HG03439 (cell line): ENCODE measurements around the gene F10.
"Not testable (repeated sequence)": the region's sequence is repeated elsewhere in the genome, so short reads cannot be mapped to it uniquely, and the experiment has no call there.

Experiments
- ATAC-seq: cut with Tn5 transposase; IDR thresholded peaks from one replicate; pipeline ENCODE4 v1.9.1; 2021; ENCODE audit warnings: mild to moderate bottlenecking, moderate library complexity; ENCODE audit not compliant: unreplicated experiment

F10 gene

GRCh38 chr13:113122550-113123225, at the start of gene F10:
F10 (plus strand) TSS chr13:113122799; CDS start chr13:113122856, 57 bp downstream.
- ATAC-seq = no peak

DNA sequence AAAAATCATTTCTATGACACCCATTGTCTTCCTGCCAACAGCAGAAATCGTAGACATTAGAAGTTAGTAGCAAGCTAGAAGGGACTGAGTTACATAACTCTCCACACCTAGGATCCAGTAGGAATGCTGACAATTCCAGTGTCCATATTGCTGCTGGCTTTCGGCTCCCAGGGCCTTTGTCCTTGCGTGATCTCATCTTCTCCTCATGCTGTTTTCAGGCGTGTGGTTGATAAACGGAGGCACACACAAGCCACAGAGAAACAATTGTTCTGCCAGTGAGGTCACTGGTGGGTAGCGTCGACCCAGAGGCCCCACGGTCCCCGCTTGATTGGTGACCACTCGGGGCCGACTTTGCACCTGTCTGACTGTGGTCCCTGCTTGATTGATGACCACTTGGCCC, 48.7 kb upstream of the F10 start:
- ATAC-seq = no peak

- no peak for ATAC-seq
Measured at GRCh38 chr13:113074401-113074800, 48.2 kb upstream of the F10 start.

GRCh38 chr13:113074876-113075275, 47.7 kb upstream of the F10 start:
- ATAC-seq = no peak

GRCh38 chr13:113075711-113076110, 46.9 kb upstream of the F10 start:
- ATAC-seq = no peak

GRCh38 chr13:113076681-113077401, 45.8 kb upstream of the F10 start:
- no peak for ATAC-seq

- ATAC-seq = no peak
Measured at GRCh38 chr13:113077566-113077952, 45.0 kb upstream of the F10 start.

- no peak for ATAC-seq
Measured at GRCh38 chr13:113077953-113078901, 44.4 kb upstream of the F10 start.

- no peak for ATAC-seq
Measured at GRCh38 chr13:113078902-113079780, 43.5 kb upstream of the F10 start.

DNA sequence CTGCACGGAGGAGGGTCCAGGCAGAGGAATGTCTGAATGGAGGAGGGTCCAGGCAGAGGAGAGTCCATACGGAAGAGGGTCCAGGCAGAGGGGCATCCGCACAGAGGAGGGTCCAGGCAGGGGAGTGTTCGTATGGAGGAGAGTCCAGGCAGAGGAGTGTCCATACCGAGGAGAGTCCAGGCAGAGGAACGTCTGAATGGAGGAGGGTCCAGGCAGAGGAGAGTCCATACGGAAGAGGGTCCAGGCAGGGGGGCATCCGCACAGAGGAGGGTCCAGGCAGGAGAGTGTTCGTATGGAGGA, 42.9 kb upstream of the F10 start:
- not testable (repeated sequence) for ATAC-seq

GRCh38 chr13:113080361-113080831, 42.2 kb upstream of the F10 start:
- ATAC-seq = no peak

DNA sequence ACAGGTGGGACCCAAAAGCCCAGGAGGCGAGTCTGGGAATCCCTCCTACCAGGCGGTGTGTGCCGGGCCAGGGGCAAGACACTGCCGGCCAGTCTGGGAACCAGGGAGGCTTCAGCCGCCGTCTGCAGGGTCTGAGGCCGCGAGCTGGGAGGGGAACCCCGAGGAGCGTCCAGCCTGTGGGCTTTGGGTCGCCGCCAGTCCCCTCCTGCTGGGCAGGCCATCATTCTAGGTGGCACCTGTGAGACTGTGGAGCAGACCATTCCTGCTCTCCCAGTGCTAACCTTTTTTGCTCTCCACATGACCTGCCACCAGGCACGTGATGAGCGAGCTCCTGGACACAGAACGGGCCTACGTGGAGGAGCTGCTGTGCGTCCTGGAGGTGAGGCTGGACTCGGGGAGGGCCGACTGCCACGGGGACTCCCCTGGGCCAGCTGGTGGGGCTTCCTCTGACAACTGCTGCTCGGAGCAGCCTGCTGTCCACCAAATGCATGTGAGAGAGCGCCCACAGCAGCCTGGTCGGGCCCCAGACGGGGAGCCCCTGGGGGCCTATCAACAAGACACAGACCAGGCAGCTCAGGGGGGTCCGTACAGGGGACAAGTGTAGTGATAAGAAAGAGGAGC, 41.6 kb upstream of the F10 start:
- no peak for ATAC-seq

- no peak for ATAC-seq
Measured at GRCh38 chr13:113082198-113083021, 40.2 kb upstream of the F10 start.

GRCh38 chr13:113083022-113083373, 39.6 kb upstream of the F10 start:
- ATAC-seq = no peak

DNA sequence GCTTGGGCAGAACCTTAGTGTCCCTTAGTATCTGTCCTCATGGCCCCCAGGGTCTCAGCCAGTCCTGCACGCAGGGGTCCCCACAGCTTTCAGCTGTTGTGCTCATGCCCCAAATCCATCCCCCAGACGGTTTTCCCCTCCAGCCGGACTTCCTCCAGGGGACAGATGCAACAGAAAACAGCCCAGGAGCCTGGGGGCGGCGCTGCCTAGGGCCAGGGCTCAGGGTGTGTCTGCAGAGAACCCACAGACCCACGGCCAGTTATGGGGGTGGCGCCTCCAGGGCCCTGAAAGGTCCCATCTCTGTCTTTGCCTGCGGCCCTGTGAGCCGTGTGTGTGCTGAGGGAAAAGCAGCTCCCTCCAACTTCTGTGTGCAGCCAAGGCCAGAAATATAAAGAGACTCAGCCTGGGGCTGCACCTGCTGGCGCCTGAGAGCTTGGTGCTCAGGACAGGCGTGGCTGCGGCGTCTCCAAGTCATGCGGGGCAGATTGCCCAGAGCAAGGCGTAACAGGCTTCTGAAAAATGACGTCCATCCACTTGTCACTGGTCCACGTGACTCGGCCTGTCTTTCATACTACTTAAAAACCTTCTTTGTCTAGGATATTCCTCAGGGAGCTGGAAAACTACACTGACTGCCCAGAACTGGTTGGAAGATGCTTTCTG, 39.1 kb upstream of the F10 start:
- no peak for ATAC-seq

DNA sequence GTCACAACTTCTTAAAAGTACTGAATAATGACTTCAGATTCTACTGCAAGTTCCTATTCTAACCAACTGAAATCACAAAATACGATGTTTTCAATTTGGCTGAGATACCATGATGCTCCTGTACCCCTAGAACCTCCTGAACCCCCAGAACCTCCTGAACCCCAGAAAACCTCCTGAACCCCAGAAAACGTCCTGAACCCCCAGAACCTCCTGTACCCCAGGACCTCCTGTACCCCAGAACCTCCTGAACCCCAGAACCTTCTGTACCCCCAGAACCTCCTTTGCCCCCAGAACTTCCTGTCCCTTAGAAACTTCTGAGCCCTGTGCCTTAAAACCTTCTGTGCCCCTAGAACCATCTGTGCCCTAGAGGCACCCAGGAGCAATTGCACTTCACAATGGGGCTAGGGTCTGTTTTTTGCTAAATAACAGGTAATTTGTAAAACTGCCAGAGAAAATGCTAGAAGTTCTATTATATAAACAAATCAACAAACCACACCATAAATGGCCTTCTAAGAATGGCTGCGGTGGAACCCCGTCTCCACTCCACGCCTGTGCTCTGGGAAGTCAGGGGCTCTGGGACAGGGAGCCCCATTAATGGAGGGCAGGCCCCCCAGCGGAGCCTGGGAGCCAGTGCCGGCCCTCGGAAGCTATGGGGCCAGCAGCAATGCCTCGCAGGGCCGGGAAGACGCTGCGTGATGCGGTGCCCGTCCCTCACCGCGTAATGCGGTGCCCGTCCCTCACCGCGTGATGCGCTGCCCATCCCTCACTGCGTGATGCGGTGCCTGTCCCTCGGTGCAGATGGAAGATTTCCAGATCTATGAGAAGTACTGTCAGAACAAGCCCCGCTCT, 38.3 kb upstream of the F10 start:
- ATAC-seq = no peak

DNA sequence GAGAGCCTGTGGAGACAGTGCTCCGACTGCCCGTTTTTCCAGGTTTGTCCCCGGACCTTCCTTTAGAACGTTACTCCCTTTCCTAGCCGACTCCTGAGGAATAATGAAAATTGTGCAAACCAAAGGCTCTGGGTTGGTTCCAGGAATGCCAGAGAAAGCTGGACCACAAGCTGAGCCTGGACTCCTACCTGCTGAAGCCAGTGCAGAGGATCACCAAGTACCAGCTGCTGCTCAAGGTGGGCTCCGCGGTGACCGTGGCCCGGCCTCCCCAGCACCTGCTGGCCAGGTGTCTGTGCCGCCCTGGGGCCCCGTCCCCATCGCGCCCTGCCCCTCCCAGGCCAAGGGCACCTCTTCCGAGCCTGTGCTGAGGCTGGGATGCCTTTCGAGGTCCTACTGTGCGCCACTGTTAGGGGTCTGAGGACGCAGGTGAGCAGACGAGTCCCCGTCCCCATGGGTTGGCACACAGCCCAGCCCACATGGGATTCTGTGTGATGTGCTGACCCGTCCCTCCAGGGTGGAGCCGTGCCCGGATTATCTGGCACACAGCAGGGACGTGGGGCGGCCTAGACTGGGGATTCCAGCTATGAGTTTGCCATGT, 37.6 kb upstream of the F10 start:
- ATAC-seq = no peak
